HEK293 (cell line): Measurements from ENCODE around the gene KCNV2.

Experiments
- CTCF ChIA-PET: fragments of 350-600 bp; formaldehyde crosslinking; extraction: SDS; loops from one replicate; lab custom pipeline; 2021; ENCODE audit warnings: antibody characterized with exemption; lab: Yijun Ruan, JAX
- POLR2A ChIA-PET: fragments of 300-600 bp; formaldehyde crosslinking; extraction: SDS; loops from one replicate; lab custom pipeline; 2020; ENCODE audit warnings: antibody characterized with exemption, inconsistent platforms; lab: Yijun Ruan, JAX
- H3K27ac ChIP-seq: fragments of 200-500 bp; sonication (Bioruptor generic); 2 replicates; pipeline ENCODE4 v1.5.1; 2014; ENCODE audit warnings: low read depth, low read length, control low read depth, inconsistent platforms; ENCODE audit errors: extremely low read depth
- H3K36me3 ChIP-seq, 2 experiments: fragments of 200-500 bp in 1 of 2; sonication (Bioruptor generic) in 1 of 2; 1 replicate in 1 of 2; 2 replicates in 1 of 2; pipeline ENCODE4 v1.5.1; 2014 to 2017; ENCODE audit warnings: inconsistent platforms in 2 of 2, low read length in 2 of 2; ENCODE audit not compliant: control insufficient read depth in 2 of 2, insufficient read depth in 1 of 2
- H3K4me1 ChIP-seq: fragments of 200-500 bp; sonication (Bioruptor generic); 2 replicates; pipeline ENCODE4 v1.5.1; 2014; ENCODE audit warnings: mild to moderate bottlenecking, low read length, inconsistent platforms; ENCODE audit not compliant: control insufficient read depth, insufficient read depth
- H3K4me3 ChIP-seq: 2 replicates; pipeline ENCODE4 v1.5.1; 2011; ENCODE audit warnings: low read depth, mild to moderate bottlenecking, control low read depth, low read length, moderate library complexity
- H3K9me3 ChIP-seq: fragments of 200-500 bp; sonication (Bioruptor generic); 2 replicates; pipeline ENCODE4 v1.5.1; 2014; ENCODE audit warnings: low read depth, low read length, inconsistent platforms; ENCODE audit not compliant: control insufficient read depth, insufficient read depth
- HOXA7 ChIP-seq: sonication (generic); formaldehyde crosslinking; IDR thresholded peaks from 2 replicates; pipeline ENCODE4 v1.8.1; 2022; ENCODE audit warnings: missing genetic modification reagents, borderline replicate concordance
- HOXC10 ChIP-seq: sonication (generic); formaldehyde crosslinking; IDR thresholded peaks from 2 replicates; pipeline ENCODE4 v1.8.1; 2023; ENCODE audit warnings: mild to moderate bottlenecking, missing genetic modification reagents
- ZNF112 ChIP-seq: fragments of 450-650 bp; formaldehyde crosslinking; IDR thresholded peaks from 2 replicates; pipeline ENCODE4 v1.5.0; 2017; ENCODE audit warnings: missing biosample characterization, missing genetic modification characterization
- ZNF211 ChIP-seq: fragments of 450-650 bp; formaldehyde crosslinking; IDR thresholded peaks from 2 replicates; pipeline ENCODE4 v1.5.1; 2016; ENCODE audit warnings: low read depth, missing biosample characterization, missing genetic modification characterization
- ZNF549 ChIP-seq: fragments of 450-650 bp; IDR thresholded peaks from 2 replicates; pipeline ENCODE4 v1.5.1; 2018; ENCODE audit warnings: missing biosample characterization, missing genetic modification characterization, mild to moderate bottlenecking, inconsistent platforms, moderate library complexity
- TF ChIP-seq, protein P1 (sequence below): fragments of 450-650 bp; formaldehyde crosslinking; IDR thresholded peaks from 2 replicates; pipeline ENCODE4 v1.5.1; 2016; ENCODE audit warnings: missing biosample characterization, missing genetic modification characterization
- TF ChIP-seq, protein P2 (sequence below): fragments of 450-650 bp; formaldehyde crosslinking; IDR thresholded peaks from 2 replicates; pipeline ENCODE4 v1.5.0; 2017; ENCODE audit warnings: missing biosample characterization, missing genetic modification characterization, borderline replicate concordance

The KCNV2 gene

DNA sequence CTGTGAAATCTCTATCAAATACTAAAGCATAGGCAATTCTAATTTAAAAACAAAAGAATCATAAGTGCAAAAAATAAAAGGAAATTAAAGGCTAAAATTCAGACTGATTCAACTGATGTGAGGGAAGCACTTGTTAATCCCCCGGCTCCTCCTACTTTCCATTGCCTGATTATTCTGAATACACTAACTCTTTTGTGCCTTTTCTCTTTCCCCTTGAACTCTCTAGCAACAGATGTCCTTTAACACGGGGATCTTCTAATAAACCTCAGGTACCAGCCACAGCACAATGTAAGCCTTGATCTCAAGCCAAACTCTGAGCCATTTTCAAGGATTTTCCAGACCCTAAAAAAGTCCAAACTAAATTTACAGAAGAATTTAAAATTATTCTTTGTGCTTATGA lies 61.5 kb downstream of the KCNV2 start:
- H3K4me1 ChIP-seq, result no peaks in the 10 kb centered on the region
- H3K27ac ChIP-seq, result no peak overlapping the region
- TF ChIP-seq HOXA7 (CRISPR knock-in tag), result no peak
- no peak for TF ChIP-seq HOXC10 (CRISPR knock-in tag)
- no peak for TF ChIP-seq ZNF112 (tag by site-specific recombination)
- TF ChIP-seq ZNF549, result no peak
- no peak for TF ChIP-seq ZNF211 (tag by site-specific recombination)
- TF ChIP-seq, protein P1, sequence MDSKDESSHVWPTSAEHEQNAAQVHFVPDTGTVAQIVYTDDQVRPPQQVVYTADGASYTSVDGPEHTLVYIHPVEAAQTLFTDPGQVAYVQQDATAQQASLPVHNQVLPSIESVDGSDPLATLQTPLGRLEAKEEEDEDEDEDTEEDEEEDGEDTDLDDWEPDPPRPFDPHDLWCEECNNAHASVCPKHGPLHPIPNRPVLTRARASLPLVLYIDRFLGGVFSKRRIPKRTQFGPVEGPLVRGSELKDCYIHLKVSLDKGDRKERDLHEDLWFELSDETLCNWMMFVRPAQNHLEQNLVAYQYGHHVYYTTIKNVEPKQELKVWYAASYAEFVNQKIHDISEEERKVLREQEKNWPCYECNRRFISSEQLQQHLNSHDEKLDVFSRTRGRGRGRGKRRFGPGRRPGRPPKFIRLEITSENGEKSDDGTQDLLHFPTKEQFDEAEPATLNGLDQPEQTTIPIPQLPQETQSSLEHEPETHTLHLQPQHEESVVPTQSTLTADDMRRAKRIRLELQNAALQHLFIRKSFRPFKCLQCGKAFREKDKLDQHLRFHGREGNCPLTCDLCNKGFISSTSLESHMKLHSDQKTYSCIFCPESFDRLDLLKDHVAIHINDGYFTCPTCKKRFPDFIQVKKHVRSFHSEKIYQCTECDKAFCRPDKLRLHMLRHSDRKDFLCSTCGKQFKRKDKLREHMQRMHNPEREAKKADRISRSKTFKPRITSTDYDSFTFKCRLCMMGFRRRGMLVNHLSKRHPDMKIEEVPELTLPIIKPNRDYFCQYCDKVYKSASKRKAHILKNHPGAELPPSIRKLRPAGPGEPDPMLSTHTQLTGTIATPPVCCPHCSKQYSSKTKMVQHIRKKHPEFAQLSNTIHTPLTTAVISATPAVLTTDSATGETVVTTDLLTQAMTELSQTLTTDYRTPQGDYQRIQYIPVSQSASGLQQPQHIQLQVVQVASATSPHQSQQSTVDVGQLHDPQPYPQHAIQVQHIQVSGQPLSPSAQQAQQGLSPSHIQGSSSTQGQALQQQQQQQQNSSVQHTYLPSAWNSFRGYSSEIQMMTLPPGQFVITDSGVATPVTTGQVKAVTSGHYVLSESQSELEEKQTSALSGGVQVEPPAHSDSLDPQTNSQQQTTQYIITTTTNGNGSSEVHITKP, result no peak
- TF ChIP-seq, protein P2, sequence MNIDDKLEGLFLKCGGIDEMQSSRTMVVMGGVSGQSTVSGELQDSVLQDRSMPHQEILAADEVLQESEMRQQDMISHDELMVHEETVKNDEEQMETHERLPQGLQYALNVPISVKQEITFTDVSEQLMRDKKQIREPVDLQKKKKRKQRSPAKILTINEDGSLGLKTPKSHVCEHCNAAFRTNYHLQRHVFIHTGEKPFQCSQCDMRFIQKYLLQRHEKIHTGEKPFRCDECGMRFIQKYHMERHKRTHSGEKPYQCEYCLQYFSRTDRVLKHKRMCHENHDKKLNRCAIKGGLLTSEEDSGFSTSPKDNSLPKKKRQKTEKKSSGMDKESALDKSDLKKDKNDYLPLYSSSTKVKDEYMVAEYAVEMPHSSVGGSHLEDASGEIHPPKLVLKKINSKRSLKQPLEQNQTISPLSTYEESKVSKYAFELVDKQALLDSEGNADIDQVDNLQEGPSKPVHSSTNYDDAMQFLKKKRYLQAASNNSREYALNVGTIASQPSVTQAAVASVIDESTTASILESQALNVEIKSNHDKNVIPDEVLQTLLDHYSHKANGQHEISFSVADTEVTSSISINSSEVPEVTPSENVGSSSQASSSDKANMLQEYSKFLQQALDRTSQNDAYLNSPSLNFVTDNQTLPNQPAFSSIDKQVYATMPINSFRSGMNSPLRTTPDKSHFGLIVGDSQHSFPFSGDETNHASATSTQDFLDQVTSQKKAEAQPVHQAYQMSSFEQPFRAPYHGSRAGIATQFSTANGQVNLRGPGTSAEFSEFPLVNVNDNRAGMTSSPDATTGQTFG (tag by site-specific recombination), result no peak
- no peaks in the 10 kb centered on the region for H3K9me3 ChIP-seq
- CTCF ChIA-PET, result no interaction called here
- H3K4me3 ChIP-seq, result no peak overlapping the region
- POLR2A ChIA-PET, result interaction anchor here (0.6 to 0.7 kb wide), 2 partner anchors 18 to 73 kb away, joined by 3 to 4 read pairs; no protein-coding TSS in a partner anchor
- H3K36me3 ChIP-seq, result peaks cover 12 to 59% of the 10 kb centered on the region in 2 experiments
